Stomach (tissue), 4 donors: ENCODE data around the gene MYH6.

Experiments used
- CTCF ChIP-seq, 7 experiments: fragments of 450-650 bp in 4 of 7; fragments of 200-600 bp in 3 of 7; sonication (generic) in 3 of 7; IDR thresholded peaks; one replicate each; pipeline ENCODE4 v1.5.1; 2016 to 2019; ENCODE audit warnings: antibody characterized with exemption in 7 of 7, control low read depth in 2 of 7, mild to moderate bottlenecking in 1 of 7
- EP300 ChIP-seq: sonication (generic); formaldehyde crosslinking; IDR thresholded peaks from one replicate; pipeline ENCODE4 v1.6.1; 2017; ENCODE audit warnings: antibody characterized with exemption
- POLR2A ChIP-seq, 4 donors: fragments of 450-650 bp; IDR thresholded peaks; one replicate each; pipeline ENCODE4 v1.6.1; 2016; ENCODE audit warnings: antibody characterized with exemption in 4 of 4, control low read depth in 2 of 4, mild to moderate bottlenecking in 1 of 4, moderate library complexity in 1 of 4
- POLR2AphosphoS5 ChIP-seq, 3 donors: sonication (generic); formaldehyde crosslinking; IDR thresholded peaks; one replicate each; pipeline ENCODE4 v1.6.1; 2016; ENCODE audit warnings: antibody characterized with exemption in 3 of 3

GRCh38 chr14:23373041-23373440 lies 35.0 kb downstream of the MYH6 start:
- no peak for TF ChIP-seq POLR2A (IDR thresholded peaks at IDR 0.05)
- TF ChIP-seq CTCF (IDR thresholded peaks at IDR 0.05), result no peak
- TF ChIP-seq POLR2AphosphoS5 (IDR thresholded peaks at IDR 0.05), result no peak
- no peak for TF ChIP-seq EP300
